Dedifferentiated amniotic fluid mesenchymal stem cell (primary cell): Measurements from ENCODE around the gene RXYLT1.
"Not testable (repeated sequence)": the region's sequence is repeated elsewhere in the genome, so short reads cannot be mapped to it uniquely, and the experiment has no call there.

Source experiments
- DNase-seq: peaks from one replicate; pipeline ENCODE4 v3.0.0-alpha.2; 2016; ENCODE audit errors: extremely low spot score

RXYLT1 gene, protein sequence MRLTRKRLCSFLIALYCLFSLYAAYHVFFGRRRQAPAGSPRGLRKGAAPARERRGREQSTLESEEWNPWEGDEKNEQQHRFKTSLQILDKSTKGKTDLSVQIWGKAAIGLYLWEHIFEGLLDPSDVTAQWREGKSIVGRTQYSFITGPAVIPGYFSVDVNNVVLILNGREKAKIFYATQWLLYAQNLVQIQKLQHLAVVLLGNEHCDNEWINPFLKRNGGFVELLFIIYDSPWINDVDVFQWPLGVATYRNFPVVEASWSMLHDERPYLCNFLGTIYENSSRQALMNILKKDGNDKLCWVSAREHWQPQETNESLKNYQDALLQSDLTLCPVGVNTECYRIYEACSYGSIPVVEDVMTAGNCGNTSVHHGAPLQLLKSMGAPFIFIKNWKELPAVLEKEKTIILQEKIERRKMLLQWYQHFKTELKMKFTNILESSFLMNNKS

DNA sequence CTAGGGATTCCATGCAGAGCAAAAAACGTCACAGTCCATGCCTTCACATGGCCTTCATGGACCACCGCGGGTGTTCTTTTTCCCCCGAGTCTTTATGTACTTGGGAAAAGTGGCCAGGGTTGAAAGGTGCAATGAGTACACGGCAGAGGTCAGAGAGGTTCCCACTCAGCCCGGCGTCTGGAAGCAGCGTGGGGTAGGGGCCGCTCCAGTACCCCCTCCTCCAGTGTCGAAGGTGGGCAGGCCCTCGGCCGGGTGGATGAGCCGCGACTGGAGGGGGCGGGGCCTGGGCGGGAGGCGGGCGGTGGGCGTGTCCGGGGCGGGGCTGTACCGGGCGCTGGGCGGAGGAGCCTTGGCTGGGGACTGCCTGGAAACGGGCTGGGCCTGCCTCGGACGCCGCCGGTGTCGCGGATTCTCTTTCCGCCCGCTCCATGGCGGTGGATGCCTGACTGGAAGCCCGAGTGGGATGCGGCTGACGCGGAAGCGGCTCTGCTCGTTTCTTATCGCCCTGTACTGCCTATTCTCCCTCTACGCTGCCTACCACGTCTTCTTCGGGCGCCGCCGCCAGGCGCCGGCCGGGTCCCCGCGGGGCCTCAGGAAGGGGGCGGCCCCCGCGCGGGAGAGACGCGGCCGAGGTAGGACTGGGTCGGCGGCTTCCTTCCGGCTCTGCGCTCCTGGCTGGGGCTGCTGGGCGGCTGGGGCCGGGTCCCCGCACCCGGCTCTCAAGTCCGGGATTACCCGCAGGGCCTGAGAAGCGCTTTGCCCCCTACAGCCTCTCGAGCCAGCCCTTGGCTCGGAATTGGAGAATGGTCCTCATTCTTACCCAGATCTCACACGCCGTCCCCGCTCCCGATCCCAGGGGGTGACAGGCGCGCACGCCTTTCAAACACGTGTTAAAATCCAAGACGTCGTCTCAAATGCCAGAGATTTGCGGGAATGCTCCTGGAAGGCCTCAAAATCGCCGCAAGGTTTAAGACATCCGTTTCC lies at the start of gene RXYLT1:
RXYLT1 (plus strand) TSS at position 412 of the 984 bp plus-strand sequence; CDS start at position 464, 52 bp downstream.
- DNase-seq, result peak; percentile 69

DNA sequence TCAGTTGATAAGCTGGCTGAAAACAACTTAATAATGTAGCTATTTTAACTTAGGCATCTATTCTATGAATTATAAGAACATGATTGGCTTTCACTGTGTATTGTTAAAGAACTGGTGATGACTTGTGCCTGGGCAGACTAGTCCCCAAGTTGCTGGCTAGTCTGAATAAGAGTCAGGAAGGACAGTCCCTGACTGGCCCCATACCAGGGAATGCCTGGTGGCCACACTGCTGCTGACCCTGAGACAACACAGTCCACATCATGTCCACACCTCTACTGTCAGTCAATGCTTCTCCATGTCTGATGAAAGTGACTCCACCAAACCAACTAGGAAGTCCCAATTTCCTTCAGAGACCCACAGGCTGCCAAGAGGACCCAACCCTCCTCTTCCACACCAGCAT lies 46.9 kb upstream of the RXYLT1 start:
- DNase-seq, result not testable (repeated sequence)

DNA sequence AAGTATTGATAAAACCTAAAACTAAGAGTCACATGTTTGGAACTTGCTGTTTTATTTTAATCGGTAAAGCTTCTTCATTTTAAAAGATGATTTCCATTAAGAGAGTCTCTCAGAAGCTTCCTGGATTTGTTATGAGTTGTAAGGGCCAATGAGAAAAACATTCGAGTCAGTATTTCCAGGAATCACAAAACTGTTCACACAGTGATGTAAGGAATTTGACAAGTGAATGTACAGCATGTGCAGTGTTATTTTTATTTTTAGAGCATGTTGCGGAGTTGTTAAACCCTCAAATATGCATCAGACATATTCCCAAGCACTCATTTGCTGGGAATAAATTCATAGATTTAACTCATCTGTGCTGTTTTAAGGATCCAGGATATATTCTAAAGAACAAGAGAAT lies 46.1 kb upstream of the RXYLT1 start:
- not testable (repeated sequence) for DNase-seq

DNA sequence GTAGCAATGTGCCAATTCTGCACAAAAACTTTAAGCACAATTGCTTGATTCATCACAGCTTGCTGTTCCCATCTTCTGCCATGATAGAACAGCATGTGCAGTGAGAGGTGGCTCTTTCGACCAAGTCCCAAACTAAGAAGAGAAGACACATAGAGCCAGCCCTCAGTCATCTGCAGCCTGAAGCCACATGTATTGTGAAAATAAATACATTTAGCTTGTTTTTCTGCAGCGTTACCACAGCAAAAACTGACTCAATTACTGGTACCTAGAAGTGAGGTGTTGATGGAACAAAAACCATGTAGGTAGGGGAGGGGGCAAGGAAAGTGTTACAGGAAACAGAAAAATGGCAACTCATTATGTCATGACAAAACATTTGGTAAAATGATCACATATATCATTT lies 39.2 kb upstream of the RXYLT1 start:
- not testable (repeated sequence) for DNase-seq

DNA sequence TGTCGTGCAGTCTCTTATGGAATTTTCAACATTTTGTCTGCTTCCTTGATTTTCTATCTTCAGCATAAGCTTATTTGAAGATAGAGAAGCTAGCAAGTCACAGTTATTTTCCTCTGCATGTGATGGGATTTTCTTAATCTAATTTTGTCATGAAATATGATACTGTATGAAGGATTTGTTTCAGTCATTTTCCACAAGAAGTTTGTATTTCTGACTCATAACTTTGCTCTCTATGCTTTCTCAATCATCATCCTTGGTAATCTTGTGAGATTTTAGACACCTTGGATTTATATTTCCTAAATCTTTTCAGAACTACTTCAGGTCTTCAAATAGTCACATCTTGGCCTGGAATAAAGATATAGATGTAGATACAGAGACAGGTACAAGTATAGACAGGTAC lies 38.3 kb upstream of the RXYLT1 start:
- DNase-seq, result not testable (repeated sequence)

DNA sequence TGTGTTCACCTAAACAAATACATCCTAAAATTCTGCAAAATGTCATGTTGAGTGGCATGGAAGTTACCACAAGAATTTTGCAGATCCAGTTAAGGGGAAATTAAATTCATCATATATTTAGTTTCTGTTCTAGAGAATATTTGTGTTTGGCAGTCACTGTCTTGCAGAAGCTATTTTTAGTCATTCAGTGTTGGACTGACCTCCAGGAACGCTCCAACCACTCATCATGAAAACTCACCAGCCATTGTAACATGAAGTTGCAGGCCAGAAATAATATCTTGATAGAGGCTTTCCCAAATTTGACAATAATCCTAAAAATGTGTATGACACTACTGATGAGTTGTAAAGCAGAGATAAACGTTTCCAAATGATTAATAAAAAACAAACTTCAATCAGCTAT lies 35.6 kb upstream of the RXYLT1 start:
- not testable (repeated sequence) for DNase-seq

DNA sequence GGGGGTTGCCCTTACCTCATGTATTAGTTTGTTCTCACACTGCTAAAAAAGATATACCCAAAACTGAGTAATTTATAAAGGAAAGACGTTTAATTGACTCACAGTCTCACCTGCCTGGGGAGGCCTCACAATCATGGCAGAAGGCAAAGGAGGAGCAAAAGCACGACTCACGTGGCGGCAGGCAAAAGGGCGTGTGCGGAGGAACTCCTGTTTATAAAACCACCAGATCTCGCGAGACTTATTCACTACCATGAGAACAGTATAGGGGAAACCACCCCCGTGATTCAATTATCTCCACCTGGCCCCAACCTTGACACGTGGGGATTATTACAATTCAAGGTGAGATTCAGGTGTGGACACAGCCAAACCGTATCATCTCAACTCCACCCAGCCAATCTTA lies 33.2 kb upstream of the RXYLT1 start:
- DNase-seq, result not testable (repeated sequence)

DNA sequence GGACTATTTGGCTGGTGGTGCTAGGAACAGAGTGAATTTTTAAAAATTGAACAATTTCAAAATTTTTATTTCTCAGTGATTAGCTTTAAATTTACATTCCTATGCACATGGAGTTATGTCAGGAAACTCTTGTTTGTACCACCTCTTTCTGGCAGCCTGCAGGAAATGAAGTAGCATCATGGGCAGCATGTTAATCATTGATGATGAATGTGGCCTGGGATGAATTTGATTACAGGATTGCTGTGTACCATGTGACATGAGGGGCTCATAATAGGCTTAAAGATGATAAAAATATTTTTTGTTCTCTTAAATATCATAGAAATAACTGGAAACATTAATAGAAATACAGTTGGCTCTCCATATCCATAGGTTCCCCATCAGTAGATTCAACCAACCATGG lies 32.6 kb upstream of the RXYLT1 start:
- not testable (repeated sequence) for DNase-seq

DNA sequence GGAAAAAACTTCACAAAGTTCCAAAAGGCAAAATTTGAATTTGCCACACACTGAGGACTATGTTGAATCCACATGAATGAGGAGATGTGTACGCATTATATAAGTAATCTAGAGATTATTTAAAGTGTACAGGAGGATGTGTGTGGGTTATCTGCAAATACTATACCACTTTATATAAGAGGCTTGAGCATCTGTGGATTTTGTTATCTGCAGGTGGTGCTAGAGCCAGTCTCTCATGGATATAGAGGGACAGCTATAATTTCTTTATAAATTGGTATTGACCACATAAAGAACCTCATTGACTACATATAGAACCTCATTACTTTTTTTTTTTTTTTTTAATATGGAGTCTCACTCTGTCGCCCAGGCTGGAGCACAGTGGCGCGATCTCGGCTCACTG lies 32.2 kb upstream of the RXYLT1 start:
- DNase-seq, result no peak

DNA sequence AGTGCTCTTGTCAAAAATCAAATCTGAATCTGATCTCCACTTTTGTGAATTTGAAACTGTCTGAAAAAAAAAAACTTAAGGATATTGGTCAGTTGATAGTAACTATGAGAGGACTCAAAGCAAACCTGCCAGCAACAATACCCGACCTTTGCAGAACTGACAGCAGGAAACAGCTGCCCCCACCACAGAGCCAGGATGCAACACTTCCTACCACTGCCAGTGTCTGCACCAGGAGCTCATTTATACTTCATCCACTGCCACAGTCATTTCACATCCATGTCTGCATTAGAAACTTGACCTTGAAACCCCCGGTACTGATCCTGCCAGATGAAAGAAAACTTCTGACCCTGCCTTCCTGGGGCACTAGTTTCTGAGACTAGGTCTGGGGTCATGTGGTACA lies 27.4 kb upstream of the RXYLT1 start:
- DNase-seq, result no peak

DNA sequence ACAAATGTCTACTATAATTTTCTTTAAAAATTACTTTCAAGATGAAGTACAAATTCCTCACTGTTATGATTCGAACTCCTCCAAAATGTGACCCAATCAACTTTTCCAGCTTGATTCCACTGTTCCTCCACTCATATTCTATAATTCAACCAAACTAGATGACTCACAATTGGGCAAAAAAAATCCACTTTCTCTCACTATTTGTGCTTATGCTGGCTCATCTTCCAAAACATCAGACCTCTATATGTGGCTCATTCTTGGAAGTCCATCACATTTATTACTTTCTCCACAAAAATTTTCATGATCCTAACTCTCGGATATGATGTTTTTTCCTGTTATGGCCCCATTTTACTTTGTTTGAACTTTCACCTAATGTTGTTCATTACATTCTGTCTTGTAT lies 26.9 kb upstream of the RXYLT1 start:
- no peak for DNase-seq

DNA sequence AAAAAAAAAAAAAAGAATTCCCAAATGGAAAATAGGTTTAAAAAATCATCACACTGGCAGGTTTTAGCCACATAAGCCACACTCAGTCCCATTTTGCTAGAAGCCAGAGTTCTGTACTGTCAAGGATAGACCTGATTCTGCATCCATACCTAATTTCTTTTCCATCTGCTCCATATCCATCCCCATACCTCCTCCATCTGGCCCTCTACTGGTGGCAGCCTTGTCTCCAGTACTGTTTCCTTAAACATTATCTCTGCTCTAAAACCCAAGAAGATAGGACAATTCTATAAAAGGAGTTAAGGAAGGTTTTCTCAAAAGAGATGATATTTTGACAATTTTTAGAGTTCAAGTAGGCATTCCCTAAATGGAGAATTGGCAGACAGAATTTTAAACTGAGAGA lies 26.0 kb upstream of the RXYLT1 start:
- DNase-seq, result no peak

DNA sequence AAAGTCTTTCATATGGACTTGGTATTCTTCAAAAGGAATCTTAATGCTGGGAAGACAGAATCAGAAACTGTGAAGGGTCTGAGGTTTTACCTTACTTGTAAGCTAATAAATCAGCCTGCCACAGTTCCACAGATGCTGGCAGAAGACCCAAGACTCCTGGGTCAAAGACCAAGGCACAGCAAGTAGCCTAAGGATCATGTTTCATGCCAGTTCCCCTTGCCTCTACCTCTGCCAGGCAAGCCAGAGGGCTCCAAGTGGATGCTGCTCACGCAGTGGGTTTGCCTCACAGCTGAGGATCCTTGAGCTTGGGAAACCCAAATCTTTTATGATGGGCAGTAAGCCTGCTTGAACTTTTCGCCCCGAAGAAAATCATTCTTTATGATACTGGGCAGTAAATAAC lies 15.2 kb upstream of the RXYLT1 start:
- no peak for DNase-seq

DNA sequence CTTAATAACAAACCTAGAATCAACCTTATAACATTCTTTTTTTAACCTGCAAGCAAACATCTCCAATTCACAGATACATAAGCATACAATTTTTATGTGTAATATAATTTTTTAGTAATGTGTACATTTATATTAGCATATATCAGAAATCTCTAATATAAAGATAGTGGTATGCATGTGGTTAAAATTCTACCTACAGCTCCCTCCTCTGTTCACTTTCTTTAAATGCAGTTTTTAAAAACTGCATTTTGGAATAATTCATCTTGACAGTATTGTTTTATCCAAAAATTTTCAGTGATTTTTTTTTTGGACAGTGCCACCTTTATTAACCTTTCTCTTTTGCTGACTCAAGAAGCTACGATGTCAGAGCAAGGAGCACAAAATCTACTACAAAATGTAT lies 13.2 kb upstream of the RXYLT1 start:
- DNase-seq, result no peak

DNA sequence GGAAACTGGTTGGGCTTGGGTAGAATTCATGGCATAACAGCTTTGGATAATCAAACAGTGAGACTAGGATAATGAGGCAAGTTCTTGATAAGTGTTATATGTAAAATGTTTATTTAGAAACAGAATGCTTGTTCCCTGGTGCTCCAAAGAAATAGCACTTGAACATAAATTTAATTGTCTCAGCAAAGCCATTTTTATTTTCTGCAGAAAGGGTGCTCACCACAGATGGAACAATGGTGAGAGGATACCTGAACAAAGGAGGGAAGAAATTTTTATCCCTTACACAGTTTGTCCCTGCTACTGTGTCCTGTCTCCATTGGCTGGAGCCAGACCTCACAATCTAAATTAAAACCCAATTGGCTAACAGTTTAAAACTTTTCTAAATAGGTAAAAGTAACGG lies 9.3 kb upstream of the RXYLT1 start:
- DNase-seq, result no peak

DNA sequence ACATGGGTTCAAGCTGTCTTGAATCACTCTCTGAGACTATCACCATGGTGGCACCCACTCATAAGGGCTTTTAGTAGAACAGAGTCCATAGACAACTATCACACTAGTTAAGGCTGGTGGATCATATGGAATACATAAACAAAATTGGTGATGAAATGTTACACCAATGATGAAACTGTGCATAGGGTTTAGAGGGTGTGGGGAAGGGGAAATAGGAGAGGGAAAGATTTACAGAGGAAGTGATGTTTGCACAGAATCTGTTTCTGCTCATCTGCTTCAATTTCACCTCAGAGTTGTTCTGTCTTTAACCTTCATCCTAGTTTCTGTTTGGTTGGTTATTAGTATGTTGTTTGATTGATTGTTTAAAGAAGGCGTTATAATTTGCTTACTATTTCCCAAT lies 2.4 kb upstream of the RXYLT1 start:
- no peak for DNase-seq

DNA sequence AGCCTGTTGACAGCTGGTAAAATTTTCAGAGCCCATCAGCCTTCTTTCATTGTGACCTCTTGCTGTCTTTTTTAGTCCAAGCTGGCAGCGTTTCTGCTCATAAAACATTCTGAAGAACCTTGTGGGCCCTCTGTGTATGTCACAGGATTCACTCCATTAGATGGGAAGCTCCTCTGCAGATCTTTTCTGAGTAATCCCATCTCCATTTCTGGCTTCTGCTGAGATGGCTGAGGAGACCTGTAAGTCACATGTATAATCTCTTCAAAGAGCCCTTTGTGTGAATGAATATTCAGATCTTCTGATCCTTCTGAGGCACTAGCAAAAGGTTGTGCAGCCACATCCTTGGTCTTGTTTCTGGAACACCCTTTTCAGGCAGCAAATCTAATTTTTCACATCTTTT lies 2.8 kb downstream of the RXYLT1 start:
- no peak for DNase-seq

DNA sequence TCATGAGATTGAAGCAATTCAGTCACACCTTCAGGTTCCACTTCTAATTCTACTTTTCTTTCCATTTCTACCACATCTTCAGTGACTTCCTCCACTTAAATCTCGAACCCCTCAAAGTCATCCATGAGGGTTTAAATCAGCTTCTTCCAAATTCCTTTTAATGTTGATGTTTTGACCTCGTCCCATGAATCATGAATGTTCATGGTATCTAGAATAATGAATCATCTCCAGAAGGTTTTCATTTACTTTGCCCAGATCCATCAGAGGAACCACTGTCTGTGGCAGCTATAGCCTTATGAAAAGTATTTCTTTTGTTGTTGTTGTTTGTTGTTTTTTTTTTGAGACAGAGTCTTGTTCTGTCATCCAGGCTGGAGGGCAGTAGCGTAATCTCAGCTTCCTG lies 7.6 kb downstream of the RXYLT1 start:
- DNase-seq, result no peak

DNA sequence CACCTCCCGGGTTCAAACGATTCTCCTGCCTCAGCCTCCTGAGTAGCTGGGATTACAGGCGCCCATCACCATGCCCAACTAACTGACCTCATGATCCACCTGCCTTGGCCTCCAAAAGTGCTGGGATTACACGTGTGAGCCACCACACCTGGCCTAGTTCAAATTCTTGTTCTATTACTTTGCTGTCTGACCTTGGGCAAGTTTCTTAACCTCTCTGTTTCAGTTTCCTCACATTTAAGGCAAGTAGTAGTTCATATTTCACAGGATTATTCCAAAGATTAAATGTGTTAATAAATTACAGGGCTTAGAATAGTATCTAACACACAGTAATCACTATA lies 10.9 kb downstream of the RXYLT1 start:
- DNase-seq, result no peak

DNA sequence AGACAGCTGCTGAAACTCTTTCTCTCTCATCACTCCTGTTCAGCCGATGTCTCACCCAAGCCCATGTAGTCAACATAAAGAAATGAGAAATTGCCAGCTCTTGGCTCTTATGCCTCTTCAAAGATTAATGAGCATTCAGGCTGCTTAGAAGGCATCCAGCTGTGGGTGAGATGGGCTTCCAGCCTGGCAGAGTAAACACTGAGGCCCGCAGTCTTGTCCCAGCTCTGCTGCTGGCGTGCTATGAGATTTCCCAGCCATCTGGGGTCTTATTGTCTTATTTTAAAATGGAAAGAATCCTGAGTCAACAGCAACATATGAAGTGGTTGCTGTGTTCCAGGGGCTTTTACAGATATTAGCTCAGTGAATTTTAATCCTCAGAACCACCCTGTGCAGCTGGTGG lies 12.6 kb downstream of the RXYLT1 start:
- DNase-seq, result no peak

DNA sequence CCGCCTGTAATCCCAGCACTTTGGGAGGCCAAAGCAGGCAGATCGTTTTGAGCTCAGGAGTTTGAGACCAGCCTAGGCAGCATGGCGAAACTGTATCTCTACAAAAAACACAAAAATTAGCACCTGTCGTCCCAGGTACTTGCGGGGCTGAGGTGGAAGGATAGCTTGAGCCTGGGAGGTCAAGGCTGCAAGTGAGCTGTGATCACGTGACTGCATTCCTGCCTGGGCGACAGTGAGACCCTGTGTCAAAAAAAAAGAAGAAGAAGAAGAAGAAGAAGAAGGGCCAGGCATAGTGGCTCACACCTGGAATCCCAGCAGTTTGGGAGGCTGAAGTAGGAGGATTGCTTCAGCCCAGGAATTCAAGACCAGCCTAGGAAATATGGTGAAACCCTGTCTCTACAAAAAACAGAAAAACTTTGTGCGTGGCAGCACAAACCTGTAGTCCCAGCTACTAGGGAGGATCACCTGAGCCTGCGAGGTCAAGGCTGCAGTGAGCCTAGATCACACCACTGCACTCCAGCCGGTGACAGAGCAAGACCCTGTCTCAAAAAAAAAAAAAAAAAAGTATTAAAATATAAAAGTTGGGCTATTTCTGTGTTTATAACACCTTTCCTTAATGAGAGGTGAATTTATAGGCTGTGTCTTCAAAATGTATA lies 15.5 kb downstream of the RXYLT1 start:
- DNase-seq, result no peak

DNA sequence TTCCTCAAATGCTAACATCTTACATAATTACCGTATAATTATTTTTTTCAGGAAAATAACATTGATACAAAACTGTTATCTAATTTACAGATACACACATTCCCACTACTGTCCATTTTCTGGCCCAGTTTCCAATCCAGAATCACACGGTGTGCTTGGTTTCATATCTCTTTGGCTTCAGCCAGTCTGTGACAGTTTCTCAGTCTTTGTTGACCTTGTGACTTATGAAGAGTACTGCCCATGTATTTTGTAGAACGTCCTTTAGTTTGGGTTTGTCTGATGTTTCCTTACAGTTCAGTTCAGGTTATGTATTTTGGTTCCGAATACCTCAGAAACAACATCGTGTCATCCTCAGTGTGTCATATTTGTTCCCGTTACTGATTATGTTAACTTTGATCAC lies 16.2 kb downstream of the RXYLT1 start:
- DNase-seq, result no peak
